ENCODE data around the gene EPG5. TPM values are rescaled to one million over a fixed set of nuclear protein-coding genes. Genes with fewer than 3 reads are reported as not detected.

Gene EPG5
- total and polyA plus RNA-seq, 10 of the 15 experiments (the other 5 are each of a cell fraction or from before 2014, with no cell fraction given) = 1.9 to 27.7 (median 9.0) TPM

GRCh38 chr18:45836242-45837205, 130.6 kb downstream of the EPG5 start:
- H4K20me1 ChIP-seq (ENCODE audit: control insufficient read depth, insufficient read depth) = no peaks in the 10 kb centered on the region
- H3K4me2 ChIP-seq (ENCODE audit: control insufficient read depth, insufficient read depth) = no peak overlapping the region
- ChIA-PET CTCF (no interaction called here), SMC1A (ENCODE audit: uncharacterized antibody, unreplicated experiment) (no interaction called here), RAD21 (ENCODE audit: unreplicated experiment) (no interaction called here), POLR2A (no interaction called here)
- H3K79me2 ChIP-seq (ENCODE audit: control insufficient read depth, insufficient read depth, low read length) = no peaks in the 10 kb centered on the region
- in situ Hi-C loops (cut with MboI) = no loop called here
- peaks cover 0 to 4% of the 10 kb centered on the region in 2 experiments; a peak in 1 of 4 replicates for H3K27me3 ChIP-seq (replicated peaks in 1 of 2; ENCODE audit: control insufficient read depth in 2 of 2, insufficient read depth in 2 of 2, low read length in 1 of 2)
- no TSS peak for BruUV-seq (replicated peaks)
- no peak for TF ChIP-seq HDAC2 (IDR thresholded peaks at IDR 0.05)
- TF ChIP-seq ESRRA (IDR thresholded peaks at IDR 0.05; ENCODE audit: low read length) = no peak
- TF ChIP-seq POU2F2 (IDR thresholded peaks at IDR 0.05; ENCODE audit: borderline replicate concordance, low read depth, low read length) = no peak
- no peaks in the 10 kb centered on the region for H3K4me1 ChIP-seq (ENCODE audit: control insufficient read depth, insufficient read depth, low read length)
- H3K36me3 ChIP-seq (ENCODE audit: control insufficient read depth in 2 of 2, insufficient read depth in 2 of 2, low read length in 1 of 2) = no peaks in the 10 kb centered on the region
- WGBS (ENCODE audit: insufficient coverage, insufficient replicate concordance, low lambda C conversion rate, missing lambda C conversion rate) = 58% methylated on average over 14 of the region's 14 CpGs
- DNase-seq (ENCODE audit: low read depth, low spot score) (no peak), ATAC-seq (no peak), FAIRE-seq (no peak)
- intact Hi-C loops (cut with micrococcal nuclease; ENCODE audit: unreplicated experiment) = no loop called here
- H3K9me3 ChIP-seq (replicated peaks; ENCODE audit: control insufficient read depth, insufficient read depth, low read length) = no peaks in the 10 kb centered on the region; the same call in 2 of the 3 replicates
- no peak overlapping the region for H3K9ac ChIP-seq (ENCODE audit: control insufficient read depth, insufficient read depth, low read length)
- H2AFZ ChIP-seq (ENCODE audit: control insufficient read depth, low read depth, low read length) = no peak overlapping the region
- no peak overlapping the region for H3K27ac ChIP-seq (ENCODE audit: control insufficient read depth, insufficient read depth)
- no peak overlapping the region for H3K4me3 ChIP-seq

- SMC1A ChIA-PET (ENCODE audit: uncharacterized antibody, unreplicated experiment) = interaction anchor here (0.7 kb wide), 1 partner anchor 47 kb away, joined by 3 read pairs; no protein-coding TSS in a partner anchor
- Histone ChIP-seq H2AFZ (ENCODE audit: control insufficient read depth, low read depth, low read length) (no peak overlapping the region), H3K36me3 (ENCODE audit: control insufficient read depth in 2 of 2, insufficient read depth in 2 of 2, low read length in 1 of 2) (no peaks in the 10 kb centered on the region), H3K9ac (ENCODE audit: control insufficient read depth, insufficient read depth, low read length) (no peak overlapping the region), H3K79me2 (ENCODE audit: control insufficient read depth, insufficient read depth, low read length) (no peaks in the 10 kb centered on the region), H3K27ac (ENCODE audit: control insufficient read depth, insufficient read depth) (no peak overlapping the region), H3K4me1 (ENCODE audit: control insufficient read depth, insufficient read depth, low read length) (no peaks in the 10 kb centered on the region), H3K4me2 (ENCODE audit: control insufficient read depth, insufficient read depth) (no peak overlapping the region), H3K9me3 (replicated peaks; ENCODE audit: control insufficient read depth, insufficient read depth, low read length) (no peaks in the 10 kb centered on the region; the same call in 2 of the 3 replicates), H4K20me1 (ENCODE audit: control insufficient read depth, insufficient read depth) (no peaks in the 10 kb centered on the region), H3K4me3 (no peak overlapping the region), H3K27me3 (replicated peaks in 1 of 2; ENCODE audit: control insufficient read depth in 2 of 2, insufficient read depth in 2 of 2, low read length in 1 of 2) (peaks cover 0 to 4% of the 10 kb centered on the region in 2 experiments; a peak in 1 of 4 replicates)
- CTCF ChIA-PET = interaction anchor here (0.9 to 1.4 kb wide), 3 partner anchors 32 to 113 kb away, joined by 3 read pairs; no protein-coding TSS in a partner anchor
- BruUV-seq (replicated peaks) = no TSS peak
- in situ Hi-C loops (cut with MboI) (no loop called here), intact Hi-C loops (cut with micrococcal nuclease; ENCODE audit: unreplicated experiment) (no loop called here)
- RAD21 ChIA-PET (ENCODE audit: unreplicated experiment) = no interaction called here
- FAIRE-seq (no peak), ATAC-seq (no peak), DNase-seq (ENCODE audit: low read depth, low spot score) (no peak)
- POLR2A ChIA-PET = no interaction called here
- TF ChIP-seq ZNF24 (IDR thresholded peaks at IDR 0.05) = no peak
- no peak for TF ChIP-seq ATF7 (IDR thresholded peaks at IDR 0.05; ENCODE audit: low read depth)
- TF ChIP-seq RAD21 (IDR thresholded peaks at IDR 0.05; ENCODE audit: insufficient read depth, low read depth, low read length) = no peak
- TF ChIP-seq SUZ12 (IDR thresholded peaks at IDR 0.05; ENCODE audit: unreplicated experiment) = no peak
- WGBS (ENCODE audit: insufficient coverage, insufficient replicate concordance, low lambda C conversion rate, missing lambda C conversion rate) = 19% methylated on average over 3 of the region's 3 CpGs
These were observed 132.0 kb downstream of the EPG5 start for GRCh38 chr18:45835057-45835636.
